ENCODE measurements around the gene PRKACB.

PRKACB gene

GRCh38 chr1:84143796-84144565 lies at the start of gene PRKACB:
PRKACB (plus strand) TSS chr1:84144271; CDS start chr1:84144362, 91 bp downstream.
- DNase-seq: peak; percentile 64

GRCh38 chr1:84095308-84095707 lies 48.8 kb upstream of the PRKACB start:
- DNase-seq: no peak

DNA sequence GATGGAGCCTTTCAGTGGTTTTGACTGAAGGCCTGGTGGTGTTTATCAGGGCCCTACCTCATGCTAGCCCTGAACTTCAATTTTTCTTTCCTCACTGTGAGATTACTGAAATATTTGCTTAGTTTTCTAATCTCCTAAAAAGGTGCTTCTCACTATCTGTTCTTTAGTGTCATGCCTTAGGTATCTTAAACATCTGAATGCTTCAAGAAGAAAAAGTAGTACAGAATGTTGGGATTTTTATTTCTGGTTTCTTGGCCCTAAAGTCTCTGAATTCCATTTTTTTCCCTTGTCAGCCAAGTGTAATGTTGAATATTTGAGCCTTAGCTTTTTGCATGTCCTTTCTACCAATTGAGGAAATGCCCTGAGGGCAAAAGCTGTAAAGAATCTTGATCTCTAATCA lies 47.9 kb upstream of the PRKACB start:
- no peak for DNase-seq

GRCh38 chr1:84101204-84101603 lies 42.9 kb upstream of the PRKACB start:
- DNase-seq: no peak

DNA sequence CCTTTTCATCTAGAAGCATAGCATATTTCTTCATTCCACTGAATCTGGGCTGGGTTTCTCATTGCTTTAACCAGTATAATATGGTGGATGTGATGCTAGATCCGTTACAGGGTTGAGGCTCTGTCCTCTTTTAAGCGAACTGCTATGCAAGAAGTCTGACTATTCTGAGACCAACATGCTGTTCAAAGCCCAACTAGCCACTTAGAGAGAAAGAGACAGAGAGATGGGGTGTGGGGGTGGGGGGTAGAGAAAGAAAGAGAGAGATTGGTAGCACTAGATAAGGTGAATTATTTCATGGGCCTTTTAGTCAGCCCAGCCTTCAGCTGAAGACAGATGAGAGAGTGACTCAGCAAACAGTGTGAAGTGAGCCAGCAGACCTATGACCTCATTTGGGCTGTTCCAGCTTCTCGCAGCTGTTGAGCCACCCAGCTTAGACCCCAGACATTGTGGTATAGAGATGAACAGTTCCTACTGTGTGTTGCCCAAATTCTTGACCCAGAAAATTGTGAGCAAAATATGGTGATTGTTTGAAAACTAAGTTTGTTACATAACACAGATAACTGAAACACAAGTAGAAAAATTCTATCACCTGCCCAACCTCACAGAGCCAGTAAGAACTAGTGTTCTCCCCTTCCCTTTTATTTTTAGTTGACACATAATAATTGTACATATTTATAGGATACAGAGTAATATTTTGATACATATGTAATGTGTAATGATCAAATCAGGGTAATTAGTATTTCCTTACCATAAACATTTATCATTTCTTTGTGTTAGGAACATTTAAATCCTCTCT lies 40.7 kb upstream of the PRKACB start:
- peak; percentile 92 for DNase-seq

DNA sequence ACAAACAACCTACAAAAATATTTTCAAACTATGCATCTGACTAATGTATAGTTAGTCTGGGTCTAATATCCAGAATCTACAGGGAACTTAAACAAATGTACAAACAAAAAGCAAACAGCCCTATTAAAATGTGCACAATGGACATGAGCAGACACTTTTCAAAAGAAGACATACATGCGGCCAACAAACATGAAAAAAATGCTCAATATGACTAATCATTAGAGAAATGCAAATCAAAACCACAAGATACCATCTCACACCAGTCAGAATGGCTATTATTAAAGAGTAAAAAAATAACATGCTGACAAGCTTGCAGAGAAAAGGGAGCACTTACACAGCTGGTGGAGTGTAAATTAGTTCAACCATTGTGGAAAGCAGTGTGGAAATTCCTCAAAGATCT lies 36.5 kb upstream of the PRKACB start:
- peak; percentile 81 for DNase-seq

- no peak for DNase-seq
Measured at GRCh38 chr1:84107955-84108354, 36.1 kb upstream of the PRKACB start.

GRCh38 chr1:84108900-84109578 lies 35.0 kb upstream of the PRKACB start:
- no peak for DNase-seq

- DNase-seq: no peak
Measured at GRCh38 chr1:84110629-84111028, 33.4 kb upstream of the PRKACB start.

DNA sequence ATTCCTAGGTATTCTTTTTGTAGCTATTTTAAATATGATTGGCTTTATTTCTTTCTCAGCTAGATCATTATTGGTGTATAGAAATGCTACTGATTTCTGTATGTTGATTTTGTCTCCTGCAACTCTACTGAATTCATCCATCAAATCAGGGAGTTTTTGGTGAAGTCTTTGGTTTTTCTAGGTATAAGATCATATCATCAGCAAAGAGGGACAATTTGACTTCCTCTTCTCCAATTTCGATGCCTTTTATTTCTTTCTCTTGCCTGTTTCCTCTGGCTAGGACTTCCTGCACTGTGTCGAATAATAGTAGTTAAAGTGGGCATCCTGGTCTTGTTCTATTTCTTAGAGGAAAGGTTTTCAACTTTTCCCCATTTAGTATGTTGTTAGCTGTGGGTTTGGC lies 27.5 kb upstream of the PRKACB start:
- no peak for DNase-seq

DNA sequence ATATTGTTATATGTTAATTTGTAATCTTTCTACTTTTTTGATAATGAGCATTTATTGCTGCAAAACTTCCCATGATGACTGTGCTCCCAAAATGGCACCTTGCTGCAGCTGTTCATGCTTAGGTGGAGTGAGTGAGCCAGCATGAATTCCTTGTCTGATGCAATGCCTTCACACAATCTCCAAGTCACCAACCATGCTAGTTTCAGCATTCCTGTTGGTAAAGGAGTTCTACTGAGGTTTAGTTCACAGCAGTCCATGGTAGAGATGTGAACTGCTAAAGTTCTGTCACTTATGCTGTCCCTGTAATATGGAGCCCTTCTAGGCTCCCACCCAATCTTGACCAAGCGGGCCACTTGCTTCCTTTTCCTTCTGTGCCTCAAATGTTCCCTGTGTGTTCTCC lies 26.2 kb upstream of the PRKACB start:
- peak; percentile 57 for DNase-seq

DNA sequence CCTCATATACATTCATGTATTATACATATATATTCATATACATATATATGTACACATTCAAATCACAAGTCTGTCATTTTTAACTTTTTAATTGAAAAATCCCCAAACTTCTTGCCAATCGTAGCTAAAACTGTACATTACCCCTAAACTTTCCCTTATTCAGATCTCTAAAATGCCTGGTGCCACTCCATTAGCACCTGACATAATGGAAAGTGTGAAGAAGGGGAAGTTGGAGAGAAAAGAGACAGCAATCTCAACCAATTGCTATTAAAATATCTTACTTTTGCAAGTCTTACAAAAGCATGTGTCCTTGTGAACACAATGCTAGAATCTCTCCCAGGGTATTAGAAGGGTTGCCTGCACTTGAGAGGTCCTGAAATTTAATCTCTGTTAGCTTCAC lies 22.7 kb upstream of the PRKACB start:
- no peak for DNase-seq

- peak; percentile 53 for DNase-seq
Measured at GRCh38 chr1:84122780-84123382, 21.2 kb upstream of the PRKACB start.

DNA sequence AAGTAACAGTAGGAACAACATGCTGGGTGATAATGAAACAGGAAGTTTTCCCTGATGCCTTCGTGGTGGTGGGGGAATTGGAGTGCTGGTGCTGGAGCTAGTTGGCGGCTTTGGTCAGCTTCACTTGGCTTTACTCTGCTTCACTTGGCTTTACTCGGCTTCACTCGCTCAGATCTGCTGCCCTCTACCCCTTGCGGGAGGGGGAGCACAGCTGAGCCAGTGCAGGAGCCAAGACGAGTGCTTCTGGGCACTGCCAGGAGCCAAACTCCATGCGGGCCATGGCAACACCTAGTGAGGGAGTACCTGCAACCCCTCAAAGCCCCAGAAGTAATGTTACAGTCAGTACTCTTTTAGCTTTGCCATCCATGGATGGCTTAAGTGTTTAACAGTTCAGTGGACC lies 10.6 kb upstream of the PRKACB start:
- no peak for DNase-seq

GRCh38 chr1:84135341-84135740 lies 8.7 kb upstream of the PRKACB start:
- DNase-seq: no peak

DNA sequence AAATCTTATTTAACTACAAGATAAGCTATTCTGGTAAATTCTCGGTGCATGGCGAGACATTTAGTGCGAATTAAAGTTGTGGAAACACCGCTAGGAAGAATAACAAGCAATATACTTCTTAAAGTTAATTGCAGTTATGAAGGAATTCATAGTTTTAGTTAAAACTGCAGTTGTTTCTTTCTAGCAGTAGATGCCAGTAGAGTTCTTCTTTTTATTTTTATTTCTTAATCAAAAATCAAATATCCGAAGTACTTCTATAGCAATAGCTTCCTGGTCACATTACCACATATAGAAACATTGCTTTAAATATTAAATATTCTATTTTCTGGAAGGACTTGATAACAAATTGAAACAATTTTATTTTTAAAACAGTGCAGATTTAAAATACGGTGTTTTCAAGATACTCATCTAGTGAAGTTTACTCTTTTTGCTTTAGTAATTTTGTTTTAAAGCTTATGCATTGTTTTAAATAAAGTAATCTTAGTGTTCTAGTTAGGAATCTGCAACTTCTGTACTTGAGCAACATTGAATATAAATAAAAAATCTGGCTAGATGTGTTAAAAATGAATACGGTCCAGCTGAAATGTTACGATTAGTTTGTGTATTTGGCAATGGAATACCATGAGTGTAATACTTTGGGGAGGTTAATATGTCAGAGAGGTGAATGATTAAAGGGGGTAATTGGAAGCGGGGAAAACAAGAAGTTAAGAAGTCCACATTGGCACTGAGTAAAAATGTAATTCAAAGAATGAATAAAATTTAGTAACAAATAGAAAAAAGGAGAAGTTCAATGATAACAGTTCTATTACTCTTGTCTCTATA lies 2.7 kb upstream of the PRKACB start:
- peak; percentile 57 for DNase-seq

- peak; percentile 15 for DNase-seq
Measured at GRCh38 chr1:84145068-84145467, 997 bp downstream of the PRKACB start.

DNA sequence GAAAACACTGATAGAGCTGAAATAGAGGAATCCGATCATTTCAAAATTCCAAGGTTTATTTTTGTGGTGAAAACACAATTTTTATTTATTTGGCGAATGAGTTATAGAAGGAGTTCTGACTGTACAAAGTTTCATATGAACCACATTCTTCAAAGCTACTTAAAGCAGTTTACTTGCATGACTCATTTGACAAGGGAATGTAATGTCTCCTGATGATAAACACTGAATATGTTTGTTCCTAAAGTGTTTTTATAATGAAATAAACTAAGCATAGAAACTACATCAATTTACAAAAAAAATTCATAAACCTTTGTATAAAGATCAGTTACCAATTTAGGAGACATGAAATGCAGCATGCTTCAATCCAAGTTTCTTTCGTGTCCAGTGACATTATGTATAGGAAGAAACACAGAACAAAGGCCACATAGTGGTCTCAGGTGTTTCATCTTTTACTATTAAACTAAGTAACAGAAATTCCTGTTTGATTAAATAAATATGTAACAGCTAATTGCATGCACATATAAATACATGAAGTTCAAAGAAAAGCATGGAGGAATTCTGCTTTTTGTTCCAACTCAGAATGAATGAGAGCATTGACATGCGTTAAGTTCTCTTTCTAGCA lies 2.5 kb downstream of the PRKACB start:
- DNase-seq: peak; percentile 82

DNA sequence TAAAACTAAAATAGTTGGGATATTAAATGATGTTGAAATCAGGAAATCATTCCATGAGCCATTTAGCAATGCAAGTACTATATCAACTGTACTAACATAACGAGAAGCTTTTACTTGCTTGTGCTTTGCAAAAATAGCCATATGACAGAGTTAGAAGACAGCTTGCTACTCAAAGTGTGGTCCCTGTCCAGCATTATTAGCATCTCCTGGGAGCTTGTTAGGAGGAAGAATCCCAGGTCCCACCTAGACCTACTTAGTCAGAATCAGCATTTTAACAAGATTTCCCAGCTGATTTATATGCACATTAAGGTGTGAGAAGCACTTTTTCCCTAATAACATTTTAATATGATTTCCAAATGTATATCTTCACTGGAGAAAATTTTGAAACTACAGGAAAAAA lies 4.7 kb downstream of the PRKACB start:
- DNase-seq: no peak

DNA sequence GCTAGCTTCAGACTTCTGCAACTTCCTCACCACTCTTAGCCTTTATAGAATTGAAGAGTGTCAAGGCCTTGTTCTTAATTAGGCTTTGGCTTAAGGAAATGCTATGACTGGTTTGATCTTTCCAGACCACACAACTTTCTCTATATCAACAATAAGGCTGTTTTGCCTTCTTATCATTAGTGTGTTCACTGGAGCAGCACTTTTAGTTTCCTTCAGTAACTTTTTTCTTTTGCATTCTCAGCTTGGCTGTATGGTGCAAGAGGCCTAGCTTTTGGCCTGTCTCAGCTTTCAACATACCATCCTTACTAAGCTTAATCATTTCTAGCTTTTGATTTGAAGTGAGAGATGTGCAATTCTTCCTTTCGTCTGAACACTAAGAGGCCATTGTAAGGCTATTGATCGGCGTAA lies 8.6 kb downstream of the PRKACB start:
- DNase-seq: no peak

DNA sequence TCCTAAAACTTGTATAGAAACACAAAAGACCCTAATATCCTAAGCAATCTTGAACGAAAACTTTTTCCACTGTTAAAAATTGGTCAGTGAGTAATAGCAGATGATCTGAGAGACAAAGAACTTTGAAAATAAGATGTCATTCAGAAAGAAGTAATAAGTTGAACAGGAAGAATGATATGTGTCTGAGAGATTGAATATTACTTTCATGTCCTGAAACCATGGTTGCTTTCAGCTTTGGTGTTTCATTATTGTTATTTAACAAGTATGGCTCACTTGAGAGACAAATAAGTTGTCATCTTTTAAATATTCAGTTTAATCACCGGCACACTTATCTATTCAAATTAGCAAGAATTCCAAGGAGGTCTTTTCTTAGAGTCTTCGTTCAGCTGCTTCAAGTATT lies 11.4 kb downstream of the PRKACB start:
- no peak for DNase-seq

GRCh38 chr1:84156210-84156621 lies 12.1 kb downstream of the PRKACB start:
- DNase-seq: peak; percentile 84

All from HCEC 1CT (cell line).